Stimulated activated naive CD8-positive, alpha-beta T cell treated with anti-CD3 and anti-CD28 coated beads, Interleukin-15, amount 100 ng/mL, for 72 hours (primary cell): ENCODE results near the gene RNF225.
A peak's percentile ranks its signal among the peaks of the same experiment; 100 is the strongest.
"Not testable (repeated sequence)": the region's sequence is repeated elsewhere in the genome, so short reads cannot be mapped to it uniquely, and the experiment has no call there.

Experiments
- ATAC-seq: fragments of 150-1000 bp; cut with Tn5 transposase; 2 replicates; pipeline ENCODE4 v1.10.0; 2021; ENCODE audit warnings: mild to moderate bottlenecking, moderate library complexity
- DNase-seq, 2 donors: peaks; one replicate each; pipeline ENCODE4 v3.0.0; 2021 to 2022
- H3K27ac Mint-ChIP-seq, 2 donors: one replicate each; pipeline ENCODE4 v1.8.0; 2022; ENCODE audit warnings: mild to moderate bottlenecking in 2 of 2, mixed read lengths in 2 of 2, moderate library complexity in 2 of 2
- H3K27me3 Mint-ChIP-seq: one replicate; pipeline ENCODE4 v1.8.0; 2022; ENCODE audit warnings: mixed read lengths
- H3K4me1 Mint-ChIP-seq: one replicate; pipeline ENCODE4 v1.8.0; 2022; ENCODE audit warnings: mild to moderate bottlenecking, mixed read lengths
- H3K4me3 Mint-ChIP-seq, 2 donors: one replicate each; pipeline ENCODE4 v1.8.0; 2022; ENCODE audit warnings: mild to moderate bottlenecking in 2 of 2, mixed read lengths in 2 of 2, moderate library complexity in 1 of 2
- H3K9me3 Mint-ChIP-seq, 2 donors: one replicate each; pipeline ENCODE4 v1.8.0; 2022; ENCODE audit warnings: mixed read lengths in 2 of 2

Gene RNF225

GRCh38 chr19:58395979-58396627 is 647 bp downstream of the RNF225 start:
- H3K4me3 Mint-ChIP-seq, result no peak overlapping the region
- no peak for DNase-seq
- H3K27ac Mint-ChIP-seq, result no peak overlapping the region
- peaks cover 49% of the 10 kb centered on the region for H3K4me1 Mint-ChIP-seq
- H3K27me3 Mint-ChIP-seq, result peaks cover 29% of the 10 kb centered on the region
- H3K9me3 Mint-ChIP-seq, result no peaks in the 10 kb centered on the region
- ATAC-seq, result peak; percentile 24

DNA sequence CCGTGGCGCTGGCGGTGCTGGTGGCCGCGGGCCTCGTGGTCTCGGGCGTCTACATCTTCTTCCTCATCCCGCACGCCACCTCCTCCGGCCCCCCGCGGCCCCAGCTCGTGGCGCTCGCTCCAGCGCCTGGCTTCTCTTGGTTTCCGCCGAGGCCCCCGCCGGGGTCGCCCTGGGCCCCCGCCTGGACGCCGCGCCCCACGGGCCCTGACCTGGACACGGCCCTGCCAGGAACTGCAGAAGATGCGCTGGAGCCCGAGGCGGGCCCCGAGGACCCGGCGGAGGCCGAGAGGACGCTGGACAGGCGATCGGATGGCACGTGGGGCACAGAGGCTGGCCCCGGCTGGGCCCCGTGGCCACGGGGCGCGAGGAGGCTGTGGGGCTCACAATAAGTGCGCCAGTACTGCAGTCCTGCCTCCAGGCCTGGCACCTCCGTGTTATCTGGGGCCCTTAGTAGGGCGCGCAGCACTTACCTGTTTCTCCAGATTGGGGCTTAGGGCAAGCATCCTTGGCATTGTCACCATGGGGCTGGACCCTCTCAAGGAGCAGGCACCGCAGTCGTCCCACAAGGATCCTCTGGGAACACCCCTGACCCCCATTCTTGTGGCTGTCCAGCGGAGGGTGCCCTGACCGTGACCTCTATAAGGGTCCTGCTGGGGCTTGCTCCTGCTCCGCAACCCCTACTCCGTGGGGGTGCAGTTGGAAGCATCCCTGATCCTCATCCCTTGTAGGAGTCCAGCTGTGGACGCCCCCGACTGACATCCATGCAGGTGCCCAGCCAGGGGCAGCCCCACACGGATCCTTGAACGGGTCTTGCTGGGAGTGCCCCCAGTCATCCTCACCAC is 1.5 kb downstream of the RNF225 start:
- Mint-ChIP-seq H3K4me1 (peaks cover 52% of the 10 kb centered on the region), H3K9me3 (no peaks in the 10 kb centered on the region), H3K4me3 (no peak overlapping the region), H3K27ac (no peak overlapping the region), H3K27me3 (peaks cover 29% of the 10 kb centered on the region)
- ATAC-seq (no peak), DNase-seq (no peak)

DNA sequence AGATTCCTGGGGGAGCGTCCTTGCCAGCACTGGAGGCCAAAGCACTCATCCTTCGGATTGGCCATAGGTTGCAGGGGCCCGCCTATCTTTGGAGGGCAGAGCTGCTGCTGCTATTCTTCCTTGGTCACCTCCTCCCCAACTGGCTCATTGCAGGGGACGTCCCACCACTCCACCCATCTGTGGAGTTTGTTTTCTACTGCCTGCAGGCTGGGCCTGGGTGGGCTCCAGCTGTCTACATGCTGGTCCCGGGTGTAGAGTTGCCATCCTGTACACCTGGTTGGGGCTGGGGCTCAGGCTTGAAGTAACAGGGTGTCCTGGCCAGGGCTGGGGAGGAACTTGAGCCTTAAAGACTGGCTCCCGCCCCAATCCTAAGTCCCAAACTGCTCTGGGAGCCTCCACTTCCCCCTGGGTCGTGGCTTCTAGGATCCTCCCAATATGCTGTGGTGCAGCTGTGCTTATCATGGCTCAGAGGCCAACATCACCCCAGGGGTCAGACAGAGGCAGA is 2.1 kb downstream of the RNF225 start:
- Mint-ChIP-seq H3K4me1 (peaks cover 52% of the 10 kb centered on the region), H3K27ac (no peak overlapping the region), H3K4me3 (no peak overlapping the region), H3K27me3 (peaks cover 29% of the 10 kb centered on the region), H3K9me3 (no peaks in the 10 kb centered on the region)
- ATAC-seq (no peak), DNase-seq (no peak)

DNA sequence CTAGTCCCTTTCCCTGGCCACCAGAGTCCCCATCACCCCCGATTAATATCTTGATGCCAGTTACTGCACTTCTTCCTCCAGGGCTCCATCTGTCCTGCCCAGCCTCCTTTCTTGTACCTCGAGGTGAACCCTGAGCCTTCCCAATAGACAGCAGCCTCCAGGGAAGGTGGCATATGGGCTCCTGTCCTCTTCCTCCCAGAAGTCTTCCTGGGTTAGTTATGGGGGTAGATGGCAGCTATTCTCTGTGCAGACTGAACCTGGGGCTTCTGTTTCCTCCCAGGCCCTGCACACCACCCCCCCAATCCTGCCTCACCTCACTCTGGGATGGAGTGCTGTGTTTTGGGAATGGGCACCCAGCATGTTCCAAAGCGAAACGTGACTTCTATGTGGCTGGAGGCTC is 2.6 kb downstream of the RNF225 start:
- H3K4me3 Mint-ChIP-seq, result no peak overlapping the region
- peaks cover 29% of the 10 kb centered on the region for H3K27me3 Mint-ChIP-seq
- no peak overlapping the region for H3K27ac Mint-ChIP-seq
- ATAC-seq, result no peak
- no peak for DNase-seq
- peaks cover 47% of the 10 kb centered on the region for H3K4me1 Mint-ChIP-seq
- H3K9me3 Mint-ChIP-seq, result no peaks in the 10 kb centered on the region

DNA sequence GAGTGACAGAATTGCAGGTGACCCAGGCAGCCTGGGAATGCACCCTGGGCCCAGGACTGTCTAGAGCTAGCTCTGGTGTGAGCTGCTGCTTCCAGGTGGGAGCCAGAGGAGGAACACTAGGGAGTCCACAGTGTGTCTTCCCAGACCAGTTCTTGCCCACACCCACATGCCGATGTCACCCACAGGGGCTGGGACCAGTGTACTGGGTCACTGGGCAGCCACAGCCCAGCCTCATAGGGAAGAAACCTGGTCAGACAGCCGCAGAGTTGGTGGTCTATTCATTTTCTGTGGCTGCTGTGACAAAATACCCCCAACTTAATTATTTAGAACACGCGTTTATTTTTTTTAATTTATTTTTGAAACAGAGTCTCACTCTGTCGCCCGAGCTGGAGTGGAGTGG is 3.1 kb downstream of the RNF225 start:
- Mint-ChIP-seq H3K4me1 (peaks cover 43% of the 10 kb centered on the region), H3K27me3 (peaks cover 29% of the 10 kb centered on the region), H3K4me3 (no peak overlapping the region), H3K27ac (peak overlapping the region in 1 of 2 donors; percentile 42), H3K9me3 (no peaks in the 10 kb centered on the region)
- DNase-seq (no peak), ATAC-seq (no peak)

DNA sequence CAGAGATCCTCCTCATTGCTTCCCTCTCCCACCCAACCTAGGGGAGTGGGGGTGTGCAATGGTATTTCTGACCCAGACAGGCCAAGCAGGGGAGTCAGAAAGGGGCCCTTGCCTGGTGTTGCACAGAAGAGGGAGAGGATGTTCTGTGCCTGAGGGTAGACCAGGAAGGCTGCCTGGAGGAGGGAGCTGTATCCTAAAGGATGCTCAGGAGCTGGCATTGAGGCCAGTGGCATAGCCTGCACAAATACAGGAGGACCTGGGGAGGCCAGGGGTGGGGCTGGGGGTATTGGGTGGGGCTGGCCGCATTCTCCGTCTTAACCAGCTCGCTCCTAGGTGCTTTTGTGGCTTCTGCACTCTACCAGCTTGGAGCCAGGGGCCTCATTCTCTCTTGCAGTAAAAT is 4.4 kb downstream of the RNF225 start:
- H3K27me3 Mint-ChIP-seq, result peaks cover 29% of the 10 kb centered on the region
- no peak overlapping the region for H3K27ac Mint-ChIP-seq
- no peaks in the 10 kb centered on the region for H3K9me3 Mint-ChIP-seq
- DNase-seq, result no peak
- H3K4me3 Mint-ChIP-seq, result peak overlapping the region in 1 of 2 donors; percentile 98
- no peak for ATAC-seq
- H3K4me1 Mint-ChIP-seq, result peaks cover 39% of the 10 kb centered on the region

DNA sequence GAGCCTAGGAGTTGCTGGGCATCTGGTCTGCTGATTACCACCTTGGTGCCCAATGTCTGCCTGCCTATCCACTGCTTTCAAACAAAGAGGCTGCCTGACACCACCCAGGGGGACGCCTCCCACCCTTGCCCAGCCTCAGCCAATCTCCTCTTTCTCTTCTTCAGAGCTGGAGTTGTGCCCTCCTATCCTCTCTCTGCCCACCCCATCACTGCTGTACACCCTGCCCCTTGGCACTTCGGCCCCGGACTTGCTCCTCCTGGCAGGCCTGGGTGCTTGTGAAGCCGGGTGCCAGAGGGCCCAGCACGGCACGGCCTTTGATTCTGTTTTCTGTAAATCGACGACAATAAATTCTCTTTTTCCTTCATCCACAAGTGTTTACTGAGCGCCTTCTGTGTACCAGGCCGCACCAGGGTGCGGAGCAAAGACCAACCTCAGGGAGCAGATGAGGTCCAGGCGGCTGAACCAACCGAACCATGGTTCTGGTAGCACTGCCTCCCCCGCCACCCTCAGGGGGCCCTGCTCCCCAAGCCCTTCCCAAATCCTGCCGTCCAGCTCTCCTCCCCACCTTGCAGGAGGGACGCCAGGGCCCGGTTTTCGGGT is 5.0 kb downstream of the RNF225 start:
- DNase-seq (no peak), ATAC-seq (no peak)
- Mint-ChIP-seq H3K4me3 (peak overlapping the region; percentile 87 to 98), H3K9me3 (no peaks in the 10 kb centered on the region), H3K4me1 (peaks cover 35% of the 10 kb centered on the region), H3K27ac (no peak overlapping the region), H3K27me3 (peaks cover 29% of the 10 kb centered on the region)

DNA sequence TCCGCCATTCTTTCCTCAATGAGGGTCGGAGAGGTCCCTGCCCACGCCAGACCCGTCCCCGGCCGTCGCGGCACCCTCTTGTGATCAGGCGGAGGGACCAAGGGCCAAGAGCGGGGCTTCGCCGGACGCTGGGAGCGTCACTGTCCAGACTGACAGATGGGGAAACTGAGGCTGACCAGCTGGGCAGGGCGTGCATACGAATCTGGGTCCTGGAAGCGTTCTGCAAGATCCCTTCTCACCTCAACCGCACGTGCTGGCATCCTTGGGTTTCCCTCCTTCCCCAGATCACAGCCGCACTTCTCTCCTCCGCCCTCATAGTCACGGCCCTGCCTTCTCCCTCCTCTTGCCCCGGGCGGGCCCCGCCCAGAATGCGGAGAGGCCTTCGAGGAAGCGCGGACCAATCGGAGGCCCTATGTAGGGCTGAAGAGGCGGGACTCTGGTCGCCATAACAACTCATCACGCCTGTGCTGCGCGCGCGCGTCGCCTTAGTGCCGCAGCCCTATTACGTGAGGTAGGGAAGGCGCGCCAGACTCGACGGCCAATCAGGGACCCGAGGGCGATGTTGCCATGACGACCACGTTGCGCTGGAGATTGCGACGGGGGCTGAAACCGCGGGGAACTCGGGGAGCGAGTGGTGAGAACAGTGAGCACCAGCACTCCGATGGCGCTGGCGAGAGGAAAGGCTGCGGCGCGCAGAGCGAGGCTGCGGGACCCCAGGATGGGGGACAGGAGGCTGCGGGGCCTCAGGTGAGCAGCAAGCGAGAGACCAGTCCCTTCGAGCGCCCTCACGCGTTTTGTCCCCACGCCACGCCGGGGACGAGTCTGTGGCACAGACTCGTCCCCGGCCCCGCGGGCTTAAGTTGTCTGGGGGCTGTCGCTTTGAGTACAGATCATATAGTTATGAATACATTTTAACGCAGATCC is 5.7 kb downstream of the RNF225 start:
- Mint-ChIP-seq H3K27me3 (peaks cover 22% of the 10 kb centered on the region), H3K9me3 (no peaks in the 10 kb centered on the region), H3K4me1 (peaks cover 27% of the 10 kb centered on the region), H3K4me3 (peak overlapping the region; percentile 87 to 98), H3K27ac (peak overlapping the region; percentile 28 to 95)
- ATAC-seq (peak; percentile 98), DNase-seq (peak; percentile 99)

DNA sequence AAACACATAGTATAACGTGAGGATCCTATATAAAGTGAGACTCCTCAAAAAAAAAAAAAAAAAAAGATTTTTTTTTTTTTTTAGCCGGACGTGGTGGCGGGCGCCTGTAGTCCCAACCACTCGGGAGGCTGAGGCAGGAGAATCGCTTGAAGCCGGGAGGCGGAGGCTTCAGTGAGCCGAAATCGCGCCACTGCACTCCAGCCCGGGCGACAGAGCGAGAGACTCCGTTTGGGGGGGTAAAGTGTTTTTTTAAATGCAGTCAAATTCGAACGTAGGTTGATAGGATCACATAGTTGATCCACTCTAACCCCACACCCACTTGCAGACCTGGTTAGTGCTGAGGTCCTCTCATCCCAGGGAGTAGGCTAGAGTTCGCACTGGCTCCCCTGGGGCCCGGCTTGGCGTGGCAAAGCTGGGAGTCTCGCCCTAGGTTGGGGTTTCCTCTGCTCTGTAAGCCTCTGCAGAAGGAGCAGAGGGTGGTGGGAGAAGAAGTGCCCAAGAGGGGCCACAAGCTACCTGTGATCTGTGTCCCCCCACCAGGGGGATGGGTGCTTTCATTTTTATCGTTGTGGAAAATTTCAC is 6.5 kb downstream of the RNF225 start:
- ATAC-seq (no peak), DNase-seq (no peak)
- H3K9me3 Mint-ChIP-seq, result no peaks in the 10 kb centered on the region
- peak overlapping the region; percentile 87 to 98 for H3K4me3 Mint-ChIP-seq
- peaks cover 34% of the 10 kb centered on the region for H3K4me1 Mint-ChIP-seq
- H3K27me3 Mint-ChIP-seq, result peaks cover 16% of the 10 kb centered on the region
- H3K27ac Mint-ChIP-seq, result peak overlapping the region in 1 of 2 donors; percentile 95

- H3K27me3 Mint-ChIP-seq, DNase-seq, H3K9me3 Mint-ChIP-seq, H3K4me3 Mint-ChIP-seq, ATAC-seq, H3K27ac Mint-ChIP-seq: not testable (repeated sequence)
- peaks cover 46% of the 10 kb centered on the region for H3K4me1 Mint-ChIP-seq
Observed at GRCh38 chr19:58403920-58404478, 8.5 kb downstream of the RNF225 start.

GRCh38 chr19:58406818-58407657 is 11.6 kb downstream of the RNF225 start:
- no peak for DNase-seq
- ATAC-seq, result no peak
- Mint-ChIP-seq H3K27ac (no peak overlapping the region), H3K9me3 (no peaks in the 10 kb centered on the region), H3K27me3 (no peaks in the 10 kb centered on the region), H3K4me1 (peaks cover 43% of the 10 kb centered on the region), H3K4me3 (peak overlapping the region; percentile 86 to 99)

DNA sequence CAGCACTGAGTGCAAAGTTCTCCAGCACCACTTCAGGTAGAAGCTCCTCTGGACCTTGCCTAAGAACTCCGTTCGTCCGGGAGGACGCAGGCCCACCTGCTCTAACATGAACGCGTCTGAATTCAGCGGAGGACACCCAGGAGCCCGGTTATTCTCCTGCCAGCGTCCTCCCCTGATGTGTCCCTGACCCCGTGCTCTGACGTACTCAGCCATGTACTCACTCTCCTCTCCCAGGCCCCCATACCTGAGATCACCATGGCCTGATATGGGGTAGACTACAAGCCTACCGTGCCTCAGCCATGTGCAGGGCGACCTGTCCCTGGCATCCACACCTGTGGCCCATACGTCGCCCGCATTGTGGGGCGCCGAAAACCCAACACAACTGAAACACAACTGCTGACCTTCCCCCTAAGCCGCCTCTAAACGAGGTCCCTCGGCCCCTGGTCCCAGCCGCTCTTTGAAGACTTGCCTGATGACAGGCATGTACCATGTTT is 12.2 kb downstream of the RNF225 start:
- H3K9me3 Mint-ChIP-seq, result no peaks in the 10 kb centered on the region
- DNase-seq (peak in 1 of 2 donors; percentile 25), ATAC-seq (peak; percentile 52)
- H3K27ac Mint-ChIP-seq, result peak overlapping the region; percentile 93 to 98
- peak overlapping the region; percentile 86 to 99 for H3K4me3 Mint-ChIP-seq
- no peaks in the 10 kb centered on the region for H3K27me3 Mint-ChIP-seq
- peaks cover 43% of the 10 kb centered on the region for H3K4me1 Mint-ChIP-seq

GRCh38 chr19:58408152-58409009 is 12.9 kb downstream of the RNF225 start, which contains the start of gene ZNF584:
ZNF584 (plus strand) TSS chr19:58408649; CDS start chr19:58409148, 499 bp downstream.
- Mint-ChIP-seq H3K27me3 (no peaks in the 10 kb centered on the region), H3K4me3 (peak within 1 kb of the TSS; percentile 86 to 99), H3K27ac (peak within 1 kb of the TSS; percentile 93 to 98), H3K9me3 (no peaks in the 10 kb centered on the region), H3K4me1 (peaks cover 43% of the 10 kb centered on the region)
- DNase-seq (peak; percentile 91 to 94), ATAC-seq (peak; percentile 96)
